HG03280 (cell line): ENCODE data around the gene STEAP3.

ENCODE experiments used
- ATAC-seq: cut with Tn5 transposase; IDR thresholded peaks from one replicate; pipeline ENCODE4 v1.9.1; 2021; ENCODE audit warnings: mild to moderate bottlenecking, moderate library complexity; ENCODE audit not compliant: unreplicated experiment

The STEAP3 gene

GRCh38 chr2:119245841-119246230 lies 22.2 kb downstream of the STEAP3 start:
- no peak for ATAC-seq

GRCh38 chr2:119246884-119247843 lies 23.5 kb downstream of the STEAP3 start:
- no peak for ATAC-seq

GRCh38 chr2:119247844-119248271 lies 24.2 kb downstream of the STEAP3 start:
- ATAC-seq = no peak

GRCh38 chr2:119248311-119248710 lies 24.7 kb downstream of the STEAP3 start:
- no peak for ATAC-seq

- ATAC-seq = no peak
Measured at GRCh38 chr2:119248751-119249150, 25.1 kb downstream of the STEAP3 start.

GRCh38 chr2:119249311-119249710 lies 25.7 kb downstream of the STEAP3 start:
- ATAC-seq = no peak

GRCh38 chr2:119249855-119250717 lies 26.5 kb downstream of the STEAP3 start:
- ATAC-seq = no peak

GRCh38 chr2:119250718-119251290 lies 27.2 kb downstream of the STEAP3 start:
- no peak for ATAC-seq

GRCh38 chr2:119251652-119252051 lies 28.0 kb downstream of the STEAP3 start:
- no peak for ATAC-seq

GRCh38 chr2:119252186-119253113 lies 28.8 kb downstream of the STEAP3 start:
- no peak for ATAC-seq

- ATAC-seq = no peak
Measured at GRCh38 chr2:119253114-119253702, 29.6 kb downstream of the STEAP3 start.

GRCh38 chr2:119253760-119254600 lies 30.3 kb downstream of the STEAP3 start:
- ATAC-seq = no peak

- ATAC-seq = no peak
Measured at GRCh38 chr2:119254601-119255080, 31.0 kb downstream of the STEAP3 start.

- no peak for ATAC-seq
Measured at GRCh38 chr2:119255760-119256581, 32.3 kb downstream of the STEAP3 start.

GRCh38 chr2:119256582-119256921 lies 32.9 kb downstream of the STEAP3 start:
- no peak for ATAC-seq

GRCh38 chr2:119257198-119257597 lies 33.6 kb downstream of the STEAP3 start:
- ATAC-seq = no peak

GRCh38 chr2:119259296-119259860 lies 35.7 kb downstream of the STEAP3 start:
- ATAC-seq = no peak
